ENCODE measurements around the gene ENOX2. TPM values are rescaled to one million over a fixed set of nuclear protein-coding genes. Genes with fewer than 3 reads are reported as not detected.

ENOX2 gene
- polyA plus RNA-seq, 3 donors = 6.8 to 22.1 (median 14.7) TPM

DNA sequence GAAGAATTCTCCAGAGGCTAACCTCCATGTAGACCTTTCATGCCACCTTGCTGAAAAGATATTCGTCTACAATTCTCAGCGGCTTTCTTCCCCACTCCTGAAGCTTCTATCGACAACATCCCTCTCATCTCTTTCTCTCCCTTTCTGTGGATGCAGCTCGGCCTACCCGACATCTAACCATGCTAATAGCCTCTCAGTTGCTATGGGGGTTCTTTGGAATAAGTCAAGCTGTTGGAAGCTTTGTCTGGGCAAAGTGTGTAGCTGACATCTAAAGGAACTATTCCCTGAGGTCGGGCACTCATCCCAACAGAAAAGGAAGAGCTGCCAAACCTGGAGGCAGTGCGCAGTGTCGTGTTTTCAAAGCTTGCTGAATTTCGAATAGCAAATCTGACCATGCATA lies 309.1 kb downstream of the ENOX2 start:
- Histone ChIP-seq H3K27ac (ENCODE audit: low read depth in 1 of 2, low read length in 2 of 2) (no peak overlapping the region), H3K4me3 (replicated peaks in 1 of 3; ENCODE audit: low read depth in 2 of 3, low read length in 3 of 3) (no peak overlapping the region), H3K4me1 (ENCODE audit: control insufficient read depth in 1 of 2, insufficient read depth in 2 of 2, low read length in 2 of 2) (no peaks in the 10 kb centered on the region), H3K79me2 (ENCODE audit: insufficient read depth, low read length) (no peaks in the 10 kb centered on the region), H3K27me3 (ENCODE audit: control insufficient read depth in 2 of 2, insufficient read depth in 2 of 2, low read length in 2 of 2) (no peaks in the 10 kb centered on the region), H3K9me3 (replicated peaks in 1 of 2; ENCODE audit: control insufficient read depth in 1 of 2, insufficient read depth in 1 of 2, low read length in 2 of 2) (no peaks in the 10 kb centered on the region), H4K20me1 (ENCODE audit: insufficient read depth, low read length) (no peaks in the 10 kb centered on the region), H3K4me2 (replicated peaks; ENCODE audit: extremely low read depth, low read length, poor library complexity, severe bottlenecking) (no peak overlapping the region), H3K9ac (ENCODE audit: insufficient read depth, low read length, poor library complexity, severe bottlenecking) (no peak overlapping the region), H2AFZ (ENCODE audit: insufficient read depth, low read depth, low read length, poor library complexity, severe bottlenecking) (no peak overlapping the region), H3K36me3 (replicated peaks in 1 of 2; ENCODE audit: control insufficient read depth in 1 of 2, insufficient read depth in 2 of 2, low read length in 2 of 2) (no peaks in the 10 kb centered on the region)
- no CpG with 5 or more reads among the region's 9 CpGs for WGBS (ENCODE audit: insufficient coverage)
- no peak overlapping the region for H3K27ac Mint-ChIP-seq
- no peaks in the 10 kb centered on the region for H3K9me3 Mint-ChIP-seq
- H3K4me1 Mint-ChIP-seq = no peaks in the 10 kb centered on the region
- no peaks in the 10 kb centered on the region for H3K36me3 Mint-ChIP-seq
- no peak overlapping the region for H3K4me3 Mint-ChIP-seq
- DNase-seq = no peak
- intact Hi-C loops (cut with micrococcal nuclease) = no loop called here
- TF ChIP-seq, protein P1, sequence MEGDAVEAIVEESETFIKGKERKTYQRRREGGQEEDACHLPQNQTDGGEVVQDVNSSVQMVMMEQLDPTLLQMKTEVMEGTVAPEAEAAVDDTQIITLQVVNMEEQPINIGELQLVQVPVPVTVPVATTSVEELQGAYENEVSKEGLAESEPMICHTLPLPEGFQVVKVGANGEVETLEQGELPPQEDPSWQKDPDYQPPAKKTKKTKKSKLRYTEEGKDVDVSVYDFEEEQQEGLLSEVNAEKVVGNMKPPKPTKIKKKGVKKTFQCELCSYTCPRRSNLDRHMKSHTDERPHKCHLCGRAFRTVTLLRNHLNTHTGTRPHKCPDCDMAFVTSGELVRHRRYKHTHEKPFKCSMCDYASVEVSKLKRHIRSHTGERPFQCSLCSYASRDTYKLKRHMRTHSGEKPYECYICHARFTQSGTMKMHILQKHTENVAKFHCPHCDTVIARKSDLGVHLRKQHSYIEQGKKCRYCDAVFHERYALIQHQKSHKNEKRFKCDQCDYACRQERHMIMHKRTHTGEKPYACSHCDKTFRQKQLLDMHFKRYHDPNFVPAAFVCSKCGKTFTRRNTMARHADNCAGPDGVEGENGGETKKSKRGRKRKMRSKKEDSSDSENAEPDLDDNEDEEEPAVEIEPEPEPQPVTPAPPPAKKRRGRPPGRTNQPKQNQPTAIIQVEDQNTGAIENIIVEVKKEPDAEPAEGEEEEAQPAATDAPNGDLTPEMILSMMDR (IDR thresholded peaks at IDR 0.05) = no peak
- peaks cover 0 to 2% (median 0%) of the 10 kb centered on the region in 3 donors for H3K27me3 Mint-ChIP-seq (ENCODE audit: low read depth in 3 of 3)

DNA sequence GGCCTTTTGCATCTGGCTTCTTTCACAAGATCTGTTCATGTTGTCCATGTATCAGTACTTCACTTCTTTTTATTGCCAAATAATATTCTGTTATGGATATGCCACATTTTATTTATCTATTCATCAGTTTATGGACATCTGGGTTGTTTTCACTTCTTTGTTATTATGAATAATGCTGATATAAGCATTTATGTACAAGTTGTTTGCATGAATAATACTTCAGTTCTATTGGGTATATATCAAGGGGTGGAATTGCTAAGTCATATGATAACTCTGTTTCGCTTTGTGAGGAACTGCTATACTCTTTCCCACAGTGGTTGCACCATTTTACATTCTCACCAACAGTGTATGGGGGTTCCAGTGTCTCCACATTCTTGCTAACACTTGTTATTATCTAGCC lies 310.8 kb downstream of the ENOX2 start:
- no peak overlapping the region for H3K4me3 ChIP-seq (replicated peaks in 1 of 3; ENCODE audit: low read depth in 2 of 3, low read length in 3 of 3)
- Mint-ChIP-seq H3K27me3 (ENCODE audit: low read depth in 3 of 3) (no peaks in the 10 kb centered on the region), H3K36me3 (no peaks in the 10 kb centered on the region), H3K4me1 (no peaks in the 10 kb centered on the region), H3K4me3 (no peak overlapping the region), H3K27ac (no peak overlapping the region), H3K9me3 (no peaks in the 10 kb centered on the region)
- H3K4me2 ChIP-seq (replicated peaks; ENCODE audit: extremely low read depth, low read length, poor library complexity, severe bottlenecking) = no peak overlapping the region
- intact Hi-C loops (cut with micrococcal nuclease) = no loop called here
- H3K4me1 ChIP-seq (ENCODE audit: control insufficient read depth in 1 of 2, insufficient read depth in 2 of 2, low read length in 2 of 2) = no peaks in the 10 kb centered on the region
- TF ChIP-seq, protein P1 (IDR thresholded peaks at IDR 0.05) = no peak
- DNase-seq = no peak
- H2AFZ ChIP-seq (ENCODE audit: insufficient read depth, low read depth, low read length, poor library complexity, severe bottlenecking) = no peak overlapping the region
- H3K79me2 ChIP-seq (ENCODE audit: insufficient read depth, low read length) = no peaks in the 10 kb centered on the region
- H3K9ac ChIP-seq (ENCODE audit: insufficient read depth, low read length, poor library complexity, severe bottlenecking) = no peak overlapping the region
- H3K9me3 ChIP-seq (replicated peaks in 1 of 2; ENCODE audit: control insufficient read depth in 1 of 2, insufficient read depth in 1 of 2, low read length in 2 of 2) = no peaks in the 10 kb centered on the region
- H4K20me1 ChIP-seq (ENCODE audit: insufficient read depth, low read length) = no peaks in the 10 kb centered on the region
- no peaks in the 10 kb centered on the region for H3K36me3 ChIP-seq (replicated peaks in 1 of 2; ENCODE audit: control insufficient read depth in 1 of 2, insufficient read depth in 2 of 2, low read length in 2 of 2)
- WGBS (ENCODE audit: insufficient coverage) = no CpG with 5 or more reads among the region's 1 CpG
- H3K27ac ChIP-seq (ENCODE audit: low read depth in 1 of 2, low read length in 2 of 2) = no peak overlapping the region
- H3K27me3 ChIP-seq (ENCODE audit: control insufficient read depth in 2 of 2, insufficient read depth in 2 of 2, low read length in 2 of 2) = no peaks in the 10 kb centered on the region

Measured in CD14-positive monocyte (primary cell).